AG10803 (cell line): ENCODE data around the gene MEF2D.
A peak's percentile ranks its signal among the peaks of the same experiment; 100 is the strongest.

Source experiments
- DNase-seq: peaks from one replicate; pipeline ENCODE4 v3.0.0; 2010; ENCODE audit warnings: low read depth
- H3K4me3 ChIP-seq: 2 replicates; pipeline ENCODE4 v1.5.1; 2011; ENCODE audit warnings: mild to moderate bottlenecking, low read length, control low read depth
- CTCF ChIP-seq: conservative IDR thresholded peaks from 2 replicates; pipeline ENCODE4 v1.5.1; 2011; ENCODE audit warnings: mild to moderate bottlenecking, low read length, control low read depth, inconsistent platforms

The MEF2D gene

GRCh38 chr1:156477526-156478249 lies 22.9 kb downstream of the MEF2D start:
- H3K4me3 ChIP-seq, result no peak overlapping the region
- no peak for DNase-seq
- no peak for TF ChIP-seq CTCF

DNA sequence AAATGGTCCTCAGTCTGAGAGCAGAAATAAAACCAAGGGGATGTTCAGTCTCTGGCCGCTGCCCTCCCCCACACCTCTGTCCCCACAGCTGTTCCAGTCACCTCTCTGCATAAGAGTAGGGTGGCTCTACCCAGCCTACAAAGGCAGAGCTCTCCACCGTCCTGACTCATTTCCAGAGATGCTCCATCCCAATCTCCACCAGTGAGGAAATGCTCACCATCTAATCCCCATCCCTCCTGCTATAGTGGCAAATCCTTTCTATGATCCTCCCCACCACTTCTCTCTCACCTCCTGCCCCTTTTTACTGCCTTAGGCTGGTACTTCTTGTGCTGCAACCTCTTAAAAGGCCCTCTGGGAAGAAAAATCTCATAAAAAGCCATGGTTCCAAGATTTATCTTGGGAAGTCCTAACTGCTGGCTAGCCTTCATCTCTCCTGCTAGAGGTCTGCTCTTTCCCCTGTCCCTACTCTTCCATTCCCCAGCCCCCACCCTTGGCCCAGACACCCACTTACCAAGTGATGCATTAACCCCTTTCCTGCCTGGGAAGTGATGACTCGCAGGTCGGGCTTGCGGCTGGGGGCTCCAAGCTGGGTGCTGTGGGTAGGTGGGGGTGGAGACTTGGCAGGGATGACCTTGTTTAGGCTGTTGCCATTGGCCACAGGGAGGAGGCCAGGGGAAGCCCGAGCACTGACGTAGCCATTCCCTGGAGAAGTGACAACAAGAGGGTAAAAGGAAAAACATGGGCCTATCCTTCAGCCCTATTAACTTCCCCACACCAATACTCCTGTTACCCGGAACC lies 23.9 kb downstream of the MEF2D start:
- TF ChIP-seq CTCF, result no peak
- H3K4me3 ChIP-seq, result no peak overlapping the region
- peak; percentile 62 for DNase-seq

GRCh38 chr1:156475568-156476500 lies 24.7 kb downstream of the MEF2D start:
- DNase-seq, result peak; percentile 91
- no peak for TF ChIP-seq CTCF
- no peak overlapping the region for H3K4me3 ChIP-seq

GRCh38 chr1:156474966-156475365 lies 25.6 kb downstream of the MEF2D start:
- DNase-seq, result no peak
- no peak overlapping the region for H3K4me3 ChIP-seq
- no peak for TF ChIP-seq CTCF

GRCh38 chr1:156471496-156472490 lies 28.8 kb downstream of the MEF2D start:
- no peak for DNase-seq
- H3K4me3 ChIP-seq, result no peak overlapping the region
- no peak for TF ChIP-seq CTCF

DNA sequence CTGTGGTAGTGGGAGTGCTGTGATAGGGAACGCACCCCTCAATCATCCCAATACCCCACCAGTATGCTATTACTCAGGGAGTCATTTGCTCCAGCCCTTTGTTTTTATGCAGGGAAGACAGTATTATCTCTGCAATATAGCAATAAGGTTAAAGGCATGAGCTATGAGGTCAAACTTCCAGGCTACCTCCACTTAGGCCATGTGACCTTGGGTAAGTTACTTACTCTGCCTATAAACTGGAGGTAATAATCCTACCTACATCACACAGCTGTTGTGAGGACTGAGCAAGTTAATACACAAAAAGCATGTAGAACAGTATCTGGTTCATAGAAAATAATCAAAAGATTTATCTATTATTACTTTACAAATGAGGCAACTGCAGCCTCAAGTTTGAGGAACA lies 30.1 kb downstream of the MEF2D start:
- no peak for DNase-seq
- no peak overlapping the region for H3K4me3 ChIP-seq
- no peak for TF ChIP-seq CTCF
